Gastroesophageal sphincter (tissue), 3 donors: ENCODE measurements around the gene PABPN1.

Experiments used
- EP300 ChIP-seq: sonication (generic); formaldehyde crosslinking; IDR thresholded peaks from one replicate; pipeline ENCODE4 v1.6.1; 2017; ENCODE audit warnings: antibody characterized with exemption, mild to moderate bottlenecking
- POLR2A ChIP-seq, 2 donors: fragments of 450-650 bp; IDR thresholded peaks; one replicate each; pipeline ENCODE4 v1.6.1; 2017; ENCODE audit warnings: antibody characterized with exemption in 2 of 2, mild to moderate bottlenecking in 2 of 2, moderate library complexity in 1 of 2
- POLR2AphosphoS5 ChIP-seq: sonication (generic); formaldehyde crosslinking; IDR thresholded peaks from one replicate; pipeline ENCODE4 v1.6.1; 2017; ENCODE audit warnings: antibody characterized with exemption
- TF ChIP-seq, protein P1 (sequence below), 4 experiments: fragments of 200-600 bp in 2 of 4; fragments of 450-650 bp in 2 of 4; sonication (generic) in 1 of 4; IDR thresholded peaks; one replicate each; pipeline ENCODE4 v1.5.1; 2017 to 2019; ENCODE audit warnings: antibody characterized with exemption in 4 of 4, mild to moderate bottlenecking in 2 of 4, moderate library complexity in 2 of 4

DNA sequence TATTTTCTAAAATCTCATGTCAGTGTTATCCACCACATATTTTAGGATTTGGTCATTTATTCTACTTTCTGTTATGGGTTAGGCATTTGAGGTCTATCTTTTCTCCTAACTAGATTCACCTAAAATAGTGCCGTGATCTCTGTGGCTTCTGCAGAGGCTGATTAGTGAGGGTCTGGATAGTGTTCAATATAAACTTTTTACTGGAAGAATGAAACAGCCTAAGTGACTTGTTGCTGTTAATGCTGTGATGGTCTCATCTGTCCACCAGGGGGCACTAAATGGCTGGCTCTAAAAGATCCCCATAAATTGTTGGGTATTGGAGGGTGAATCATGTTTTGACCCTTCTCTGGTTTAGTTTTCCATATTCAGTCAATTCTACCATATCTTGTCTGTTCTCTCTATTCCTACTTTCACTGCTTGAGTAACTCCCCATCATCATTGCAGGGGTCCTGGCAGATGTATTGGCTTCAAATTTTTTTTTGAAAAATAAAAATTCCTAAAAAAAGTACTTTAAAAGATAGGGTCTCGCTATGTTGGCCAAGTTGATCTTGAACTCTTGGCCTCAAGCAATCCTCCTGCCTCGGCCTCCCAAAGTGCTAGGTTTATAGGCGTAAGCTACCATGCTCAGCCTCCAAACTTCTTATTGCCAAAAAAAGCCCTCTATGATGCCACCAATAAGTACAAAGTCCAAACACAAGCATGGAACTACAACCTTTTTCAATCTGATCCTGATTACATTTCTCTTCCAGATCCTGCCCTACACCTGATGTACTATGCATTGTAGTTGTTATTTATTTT, 6.9 kb downstream of the PABPN1 start:
- TF ChIP-seq, protein P1, sequence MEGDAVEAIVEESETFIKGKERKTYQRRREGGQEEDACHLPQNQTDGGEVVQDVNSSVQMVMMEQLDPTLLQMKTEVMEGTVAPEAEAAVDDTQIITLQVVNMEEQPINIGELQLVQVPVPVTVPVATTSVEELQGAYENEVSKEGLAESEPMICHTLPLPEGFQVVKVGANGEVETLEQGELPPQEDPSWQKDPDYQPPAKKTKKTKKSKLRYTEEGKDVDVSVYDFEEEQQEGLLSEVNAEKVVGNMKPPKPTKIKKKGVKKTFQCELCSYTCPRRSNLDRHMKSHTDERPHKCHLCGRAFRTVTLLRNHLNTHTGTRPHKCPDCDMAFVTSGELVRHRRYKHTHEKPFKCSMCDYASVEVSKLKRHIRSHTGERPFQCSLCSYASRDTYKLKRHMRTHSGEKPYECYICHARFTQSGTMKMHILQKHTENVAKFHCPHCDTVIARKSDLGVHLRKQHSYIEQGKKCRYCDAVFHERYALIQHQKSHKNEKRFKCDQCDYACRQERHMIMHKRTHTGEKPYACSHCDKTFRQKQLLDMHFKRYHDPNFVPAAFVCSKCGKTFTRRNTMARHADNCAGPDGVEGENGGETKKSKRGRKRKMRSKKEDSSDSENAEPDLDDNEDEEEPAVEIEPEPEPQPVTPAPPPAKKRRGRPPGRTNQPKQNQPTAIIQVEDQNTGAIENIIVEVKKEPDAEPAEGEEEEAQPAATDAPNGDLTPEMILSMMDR (IDR thresholded peaks at IDR 0.05), result peak; percentile 77 to 92 (median 86)
- TF ChIP-seq POLR2A (IDR thresholded peaks at IDR 0.05) (no peak), EP300 (no peak), POLR2AphosphoS5 (no peak)
